ENCODE data around the gene APC2. TPM values are rescaled to one million over a fixed set of nuclear protein-coding genes. Genes with fewer than 3 reads are reported as not detected.

The APC2 gene
- polyA plus RNA-seq, 1 experiment, result 0.09 TPM

DNA sequence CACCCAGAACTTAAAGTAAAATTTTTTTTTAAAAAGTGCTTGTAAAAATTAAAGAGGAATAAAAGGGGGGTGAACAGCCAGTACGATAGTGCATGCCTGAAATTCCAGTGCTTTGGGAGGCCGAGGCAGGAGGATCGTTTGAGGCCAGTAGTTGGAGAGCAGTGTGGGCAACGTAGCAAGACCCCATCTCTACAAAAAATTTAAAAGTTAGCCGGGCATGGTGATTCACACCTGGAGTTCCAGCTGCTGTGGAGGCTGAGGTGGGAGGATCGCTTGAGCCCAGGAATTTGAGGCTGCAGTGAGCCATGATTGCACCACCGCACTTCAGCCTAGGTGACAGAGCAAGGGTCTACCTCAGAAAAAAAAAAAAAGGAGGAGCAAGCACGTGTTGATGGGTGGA lies 55.1 kb downstream of the APC2 start:
- POLR2A ChIA-PET, result no interaction called here
- DNase-seq (ENCODE audit: low read depth, low spot score), result no peak
- Histone ChIP-seq H3K9me3 (ENCODE audit: control insufficient read depth, insufficient read depth, low read length) (peaks cover 16% of the 10 kb centered on the region), H3K4me3 (ENCODE audit: low read depth, low read length) (no peak overlapping the region), H3K27me3 (ENCODE audit: control insufficient read depth, insufficient read depth, low read length) (peaks cover 18% of the 10 kb centered on the region), H3K27ac (ENCODE audit: low read depth, low read length) (no peak overlapping the region)
- CTCF ChIA-PET, result no interaction called here
- TF ChIP-seq, protein P1, sequence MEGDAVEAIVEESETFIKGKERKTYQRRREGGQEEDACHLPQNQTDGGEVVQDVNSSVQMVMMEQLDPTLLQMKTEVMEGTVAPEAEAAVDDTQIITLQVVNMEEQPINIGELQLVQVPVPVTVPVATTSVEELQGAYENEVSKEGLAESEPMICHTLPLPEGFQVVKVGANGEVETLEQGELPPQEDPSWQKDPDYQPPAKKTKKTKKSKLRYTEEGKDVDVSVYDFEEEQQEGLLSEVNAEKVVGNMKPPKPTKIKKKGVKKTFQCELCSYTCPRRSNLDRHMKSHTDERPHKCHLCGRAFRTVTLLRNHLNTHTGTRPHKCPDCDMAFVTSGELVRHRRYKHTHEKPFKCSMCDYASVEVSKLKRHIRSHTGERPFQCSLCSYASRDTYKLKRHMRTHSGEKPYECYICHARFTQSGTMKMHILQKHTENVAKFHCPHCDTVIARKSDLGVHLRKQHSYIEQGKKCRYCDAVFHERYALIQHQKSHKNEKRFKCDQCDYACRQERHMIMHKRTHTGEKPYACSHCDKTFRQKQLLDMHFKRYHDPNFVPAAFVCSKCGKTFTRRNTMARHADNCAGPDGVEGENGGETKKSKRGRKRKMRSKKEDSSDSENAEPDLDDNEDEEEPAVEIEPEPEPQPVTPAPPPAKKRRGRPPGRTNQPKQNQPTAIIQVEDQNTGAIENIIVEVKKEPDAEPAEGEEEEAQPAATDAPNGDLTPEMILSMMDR (IDR thresholded peaks at IDR 0.05; ENCODE audit: low read depth, low read length), result no peak

DNA sequence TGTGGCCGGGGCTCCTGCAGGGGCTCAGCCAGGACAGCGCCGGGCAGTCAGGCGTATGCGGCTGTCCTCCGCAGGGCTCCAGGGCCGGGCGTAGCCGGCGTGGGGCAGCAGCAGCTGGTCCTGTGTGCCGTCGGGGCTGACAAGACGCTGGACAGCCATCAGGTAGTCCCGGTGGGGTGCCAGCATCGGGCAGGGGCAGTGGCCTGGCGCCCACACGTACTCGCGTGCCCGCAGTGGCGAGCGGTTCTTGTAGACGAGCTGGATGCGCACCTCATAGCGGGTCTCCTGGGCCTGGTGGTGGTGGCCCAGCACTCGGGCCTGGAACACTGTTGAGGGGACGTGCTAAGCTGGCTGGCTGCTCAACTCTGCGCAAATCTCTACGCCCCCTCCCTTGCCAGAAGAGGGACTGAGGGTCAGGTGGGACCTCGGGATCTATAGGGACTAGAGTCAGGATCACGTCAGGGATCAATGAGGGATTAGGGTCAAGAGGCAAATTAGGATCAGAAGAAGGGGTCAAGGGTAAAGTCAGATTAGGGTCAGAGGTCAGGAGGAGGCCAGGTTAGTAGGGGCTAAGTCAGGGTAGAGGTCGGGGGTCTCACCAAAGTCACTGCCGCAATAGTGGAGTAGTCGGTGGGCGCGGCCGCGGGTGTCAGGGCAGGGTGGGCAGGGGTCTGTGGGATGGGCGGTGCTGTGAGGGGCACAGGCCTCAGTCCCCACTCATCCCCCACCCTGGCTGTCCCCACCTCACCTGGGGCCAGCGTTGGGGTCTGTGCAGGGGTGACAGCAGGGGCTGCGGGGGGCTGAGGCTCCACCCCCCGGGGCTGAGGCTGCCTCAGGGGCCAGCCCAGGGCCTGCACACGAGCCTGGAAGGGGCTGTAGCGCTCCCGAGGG lies 56.3 kb downstream of the APC2 start:
- TF ChIP-seq, protein P1 (IDR thresholded peaks at IDR 0.05; ENCODE audit: low read depth, low read length), result no peak
- no peak overlapping the region for H3K4me3 ChIP-seq (ENCODE audit: low read depth, low read length)
- POLR2A ChIA-PET, result no interaction called here
- DNase-seq (ENCODE audit: low read depth, low spot score), result no peak
- H3K9me3 ChIP-seq (ENCODE audit: control insufficient read depth, insufficient read depth, low read length), result peaks cover 15% of the 10 kb centered on the region; the same call in 1 of the 2 replicates
- CTCF ChIA-PET, result no interaction called here
- H3K27me3 ChIP-seq (ENCODE audit: control insufficient read depth, insufficient read depth, low read length), result peaks cover 16% of the 10 kb centered on the region
- no peak overlapping the region for H3K27ac ChIP-seq (ENCODE audit: low read depth, low read length)

DNA sequence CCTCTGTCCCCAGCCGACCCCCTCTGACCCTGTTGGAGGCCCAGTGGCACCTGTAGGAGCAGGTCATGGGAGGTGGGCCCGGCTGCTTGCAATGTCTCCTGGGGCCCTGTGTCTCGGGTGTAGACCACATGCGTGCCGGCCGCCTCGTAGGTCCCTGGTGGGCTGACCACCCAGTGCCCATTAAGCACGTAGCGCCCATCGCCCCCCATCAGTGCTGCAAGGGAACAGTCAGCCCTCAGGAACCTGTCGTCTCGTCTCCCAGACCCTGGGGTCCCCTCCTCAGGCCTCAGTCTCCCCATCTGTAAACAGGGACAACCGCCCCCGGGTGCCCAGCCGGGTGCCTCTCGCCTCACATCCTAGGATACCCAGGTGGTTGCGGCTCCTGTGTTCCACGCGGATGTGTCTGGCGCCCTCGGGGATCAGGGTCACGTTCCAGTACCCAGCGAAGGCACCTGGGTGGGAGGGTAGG lies 57.3 kb downstream of the APC2 start:
- H3K4me3 ChIP-seq (ENCODE audit: low read depth, low read length), result no peak overlapping the region
- TF ChIP-seq, protein P1 (IDR thresholded peaks at IDR 0.05; ENCODE audit: low read depth, low read length), result no peak

DNA sequence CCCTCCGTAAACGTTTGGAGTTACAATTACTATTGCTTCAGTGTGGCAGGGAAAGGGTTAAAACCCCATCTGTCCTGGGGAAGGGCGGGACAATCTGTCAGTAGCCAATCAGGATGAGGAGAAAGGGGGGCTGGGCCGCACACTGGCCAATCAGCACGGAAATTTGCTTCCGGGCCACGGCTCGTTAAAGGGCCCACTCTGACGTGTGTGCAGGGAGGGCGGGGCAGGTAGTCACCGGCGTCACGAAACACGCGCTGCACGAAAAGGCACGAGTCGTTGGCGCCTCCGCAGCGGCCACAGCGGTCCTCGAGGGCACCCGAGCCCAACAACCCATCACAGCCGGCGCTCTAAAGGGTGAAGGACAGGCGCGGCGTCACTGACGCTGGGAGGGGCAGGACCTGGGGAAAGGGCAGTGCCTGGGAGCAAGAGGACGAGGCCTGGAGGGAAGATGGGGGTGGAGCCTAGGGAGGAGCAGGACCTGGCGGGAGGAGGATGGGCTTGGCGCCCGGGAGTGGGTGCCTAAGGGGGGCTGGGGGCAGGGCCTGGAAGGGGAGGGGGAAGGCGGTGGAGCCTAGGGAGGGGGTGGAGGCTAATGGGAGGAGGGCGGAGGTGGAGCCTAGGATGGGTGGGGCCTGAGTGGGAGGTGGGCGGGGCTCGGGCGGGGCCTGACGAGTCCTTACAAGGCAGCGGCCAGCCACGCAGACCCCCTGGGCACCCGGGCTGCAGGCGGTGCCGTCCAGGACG lies 58.0 kb downstream of the APC2 start:
- ChIA-PET POLR2A (no interaction called here), CTCF (no interaction called here)
- peaks cover 11% of the 10 kb centered on the region for H3K27me3 ChIP-seq (ENCODE audit: control insufficient read depth, insufficient read depth, low read length)
- TF ChIP-seq, protein P1 (IDR thresholded peaks at IDR 0.05; ENCODE audit: low read depth, low read length), result no peak
- peaks cover 15% of the 10 kb centered on the region; the same call in 1 of the 2 replicates for H3K9me3 ChIP-seq (ENCODE audit: control insufficient read depth, insufficient read depth, low read length)
- peak overlapping the region; percentile 69 for H3K4me3 ChIP-seq (ENCODE audit: low read depth, low read length)
- peak overlapping the region; percentile 94 for H3K27ac ChIP-seq (ENCODE audit: low read depth, low read length)
- DNase-seq (ENCODE audit: low read depth, low spot score), result peak; percentile 91

More for the DNA sequence above, 57.3 kb downstream of the APC2 start:
- ChIA-PET POLR2A (no interaction called here), CTCF (no interaction called here)
- H3K9me3 ChIP-seq (ENCODE audit: control insufficient read depth, insufficient read depth, low read length), result peaks cover 15% of the 10 kb centered on the region; the same call in 1 of the 2 replicates
- H3K27ac ChIP-seq (ENCODE audit: low read depth, low read length), result peak overlapping the region; percentile 57
- peaks cover 14% of the 10 kb centered on the region for H3K27me3 ChIP-seq (ENCODE audit: control insufficient read depth, insufficient read depth, low read length)
- no peak for DNase-seq (ENCODE audit: low read depth, low spot score)

DNA sequence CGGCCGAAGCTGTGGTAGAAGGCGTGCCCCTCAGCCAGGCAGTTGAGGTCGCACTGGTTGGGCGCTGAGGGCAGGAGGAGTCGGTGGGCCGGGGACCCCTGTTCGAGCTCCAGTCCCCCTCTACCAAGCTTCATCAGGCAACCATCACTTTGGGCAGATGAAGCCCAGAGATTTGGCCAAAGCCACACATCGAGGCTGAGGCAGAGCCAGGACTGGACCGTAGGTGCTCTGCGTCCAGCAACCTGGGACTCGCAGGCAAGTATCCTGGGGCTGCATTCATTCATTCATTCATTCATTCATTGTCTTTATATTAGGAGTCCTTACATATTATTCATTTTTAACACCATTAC lies 58.6 kb downstream of the APC2 start:
- Histone ChIP-seq H3K27me3 (ENCODE audit: control insufficient read depth, insufficient read depth, low read length) (peaks cover 6% of the 10 kb centered on the region), H3K4me3 (ENCODE audit: low read depth, low read length) (peak overlapping the region; percentile 45), H3K9me3 (ENCODE audit: control insufficient read depth, insufficient read depth, low read length) (peaks cover 15% of the 10 kb centered on the region; the same call in 1 of the 2 replicates), H3K27ac (ENCODE audit: low read depth, low read length) (no peak overlapping the region)
- DNase-seq (ENCODE audit: low read depth, low spot score), result no peak
- TF ChIP-seq, protein P1 (IDR thresholded peaks at IDR 0.05; ENCODE audit: low read depth, low read length), result no peak
- CTCF ChIA-PET, result no interaction called here
- POLR2A ChIA-PET, result interaction anchor here (1.2 kb wide), 1 partner anchor 144 kb away, joined by 3 read pairs; no protein-coding TSS in a partner anchor

Measured in AG04450 (cell line).